ENCODE data around the gene FOXF1. TPM values are rescaled to one million over a fixed set of nuclear protein-coding genes. Genes with fewer than 3 reads are reported as not detected.

Gene FOXF1
- total RNA-seq, 6 experiments from 2014 or later: 12.5 to 20.5 (median 17.9) TPM

DNA sequence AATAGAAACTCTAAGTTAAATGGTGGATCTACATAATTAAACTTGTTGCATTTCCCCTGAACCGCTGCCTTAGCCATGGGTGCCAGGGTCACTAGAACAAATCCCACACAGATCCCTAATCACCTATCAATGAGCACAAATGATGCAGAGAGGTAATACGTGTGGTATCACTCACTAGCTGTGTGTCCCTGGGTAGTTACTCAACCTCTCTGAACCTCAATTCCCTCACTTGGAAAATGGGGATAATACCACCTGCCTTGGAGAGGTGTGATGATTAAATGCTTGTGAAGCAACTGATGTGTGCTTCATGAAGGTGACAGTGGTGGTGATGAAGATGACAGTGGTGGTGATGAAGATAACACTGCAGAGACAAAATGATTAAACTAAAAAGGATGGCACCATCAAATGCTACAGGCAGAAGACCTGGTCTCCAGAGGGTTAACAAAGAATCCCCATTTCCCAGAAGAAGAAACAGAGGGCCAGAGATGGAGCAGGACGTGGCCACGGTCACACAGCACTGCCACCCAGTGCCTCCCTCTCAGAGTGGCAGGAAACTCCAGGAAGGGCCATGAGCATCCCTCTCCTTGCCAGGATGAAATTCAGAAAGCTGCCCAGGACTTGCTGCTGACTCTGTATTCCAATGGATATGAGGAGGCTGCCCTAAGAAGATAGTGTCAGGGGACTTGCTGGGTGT, 17.9 kb upstream of the FOXF1 start:
- H3K4me1 Mint-ChIP-seq (ENCODE audit: low read depth): peaks cover 11% of the 10 kb centered on the region
- H3K27me3 Mint-ChIP-seq (ENCODE audit: insufficient read depth): peaks cover 78% of the 10 kb centered on the region
- no peak overlapping the region for H3K27ac Mint-ChIP-seq
- TF ChIP-seq, protein P1, sequence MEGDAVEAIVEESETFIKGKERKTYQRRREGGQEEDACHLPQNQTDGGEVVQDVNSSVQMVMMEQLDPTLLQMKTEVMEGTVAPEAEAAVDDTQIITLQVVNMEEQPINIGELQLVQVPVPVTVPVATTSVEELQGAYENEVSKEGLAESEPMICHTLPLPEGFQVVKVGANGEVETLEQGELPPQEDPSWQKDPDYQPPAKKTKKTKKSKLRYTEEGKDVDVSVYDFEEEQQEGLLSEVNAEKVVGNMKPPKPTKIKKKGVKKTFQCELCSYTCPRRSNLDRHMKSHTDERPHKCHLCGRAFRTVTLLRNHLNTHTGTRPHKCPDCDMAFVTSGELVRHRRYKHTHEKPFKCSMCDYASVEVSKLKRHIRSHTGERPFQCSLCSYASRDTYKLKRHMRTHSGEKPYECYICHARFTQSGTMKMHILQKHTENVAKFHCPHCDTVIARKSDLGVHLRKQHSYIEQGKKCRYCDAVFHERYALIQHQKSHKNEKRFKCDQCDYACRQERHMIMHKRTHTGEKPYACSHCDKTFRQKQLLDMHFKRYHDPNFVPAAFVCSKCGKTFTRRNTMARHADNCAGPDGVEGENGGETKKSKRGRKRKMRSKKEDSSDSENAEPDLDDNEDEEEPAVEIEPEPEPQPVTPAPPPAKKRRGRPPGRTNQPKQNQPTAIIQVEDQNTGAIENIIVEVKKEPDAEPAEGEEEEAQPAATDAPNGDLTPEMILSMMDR (IDR thresholded peaks at IDR 0.05): no peak
- peaks cover 5% of the 10 kb centered on the region for H3K9me3 Mint-ChIP-seq
- no peak for DNase-seq
- H3K36me3 Mint-ChIP-seq (ENCODE audit: low read depth): 0 out of 2 replicates have a peak, but pooled peaks cover 6% of the 10 kb centered on the region
- H3K4me3 Mint-ChIP-seq: no peak overlapping the region

DNA sequence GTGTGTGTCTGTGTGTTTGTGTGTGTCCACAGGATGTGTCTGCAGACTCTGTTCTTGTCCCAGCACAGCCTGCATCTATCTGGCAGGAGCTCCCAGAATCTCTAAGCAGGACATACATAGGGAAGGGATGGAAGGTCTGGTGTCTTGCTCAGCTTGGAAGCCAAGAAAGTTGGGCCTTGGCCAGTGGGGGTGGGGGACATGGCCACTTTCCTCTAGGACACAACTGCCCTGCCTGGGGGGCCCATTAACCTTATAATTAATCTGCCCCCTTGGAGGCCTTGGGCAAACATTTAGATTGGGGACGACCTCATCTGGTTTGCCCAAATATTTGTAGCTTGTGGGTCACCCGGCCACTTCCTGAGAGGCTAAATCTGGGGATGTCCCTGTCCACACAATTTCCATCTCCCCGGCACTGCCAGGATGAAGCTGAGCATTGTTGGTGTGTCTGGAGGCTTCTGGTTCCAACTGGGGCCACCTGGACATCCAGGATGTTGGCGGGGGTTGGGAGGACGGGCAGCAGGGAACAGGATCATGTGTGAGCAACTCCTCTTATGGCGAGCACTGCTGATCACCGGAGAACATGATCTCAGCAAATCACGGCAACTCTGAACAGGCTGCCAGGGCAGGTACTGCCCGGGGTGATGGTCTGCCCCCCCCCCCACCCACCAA, 17.2 kb upstream of the FOXF1 start:
- Mint-ChIP-seq H3K27ac (no peak overlapping the region), H3K9me3 (peaks cover 5% of the 10 kb centered on the region), H3K27me3 (ENCODE audit: insufficient read depth) (peaks cover 75% of the 10 kb centered on the region), H3K4me1 (ENCODE audit: low read depth) (peaks cover 11% of the 10 kb centered on the region), H3K4me3 (no peak overlapping the region), H3K36me3 (ENCODE audit: low read depth) (0 out of 2 replicates have a peak, but pooled peaks cover 6% of the 10 kb centered on the region)
- TF ChIP-seq, protein P1 (IDR thresholded peaks at IDR 0.05): no peak
- no peak for DNase-seq

DNA sequence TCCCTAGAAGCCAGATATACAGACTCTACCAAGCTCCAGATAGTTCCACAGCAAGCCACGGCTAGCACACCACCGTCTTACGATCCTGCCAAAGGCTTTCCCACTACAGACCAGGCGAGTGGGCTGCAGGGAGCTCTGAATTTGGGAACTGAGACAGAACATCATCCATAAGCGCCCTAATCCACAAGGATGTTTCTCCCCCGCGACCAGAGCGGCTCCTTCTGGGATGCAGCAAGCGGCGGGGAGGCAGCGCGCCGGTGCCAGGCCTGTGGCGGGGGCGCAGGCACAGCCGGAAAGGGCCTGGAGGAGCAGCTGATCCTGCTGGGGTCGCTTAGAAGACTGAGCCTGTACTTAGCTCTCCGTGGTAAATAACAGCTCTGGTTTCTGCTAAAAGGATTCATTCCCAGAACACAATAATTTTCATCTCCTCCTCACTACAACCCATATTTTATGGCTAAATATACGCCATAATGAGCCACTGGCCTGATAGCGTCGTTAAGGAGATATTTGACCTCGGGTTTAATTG, 16.2 kb upstream of the FOXF1 start:
- Mint-ChIP-seq H3K27me3 (ENCODE audit: insufficient read depth) (peaks cover 72% of the 10 kb centered on the region), H3K36me3 (ENCODE audit: low read depth) (0 out of 2 replicates have a peak, but pooled peaks cover 5% of the 10 kb centered on the region)
- DNase-seq: no peak

DNA sequence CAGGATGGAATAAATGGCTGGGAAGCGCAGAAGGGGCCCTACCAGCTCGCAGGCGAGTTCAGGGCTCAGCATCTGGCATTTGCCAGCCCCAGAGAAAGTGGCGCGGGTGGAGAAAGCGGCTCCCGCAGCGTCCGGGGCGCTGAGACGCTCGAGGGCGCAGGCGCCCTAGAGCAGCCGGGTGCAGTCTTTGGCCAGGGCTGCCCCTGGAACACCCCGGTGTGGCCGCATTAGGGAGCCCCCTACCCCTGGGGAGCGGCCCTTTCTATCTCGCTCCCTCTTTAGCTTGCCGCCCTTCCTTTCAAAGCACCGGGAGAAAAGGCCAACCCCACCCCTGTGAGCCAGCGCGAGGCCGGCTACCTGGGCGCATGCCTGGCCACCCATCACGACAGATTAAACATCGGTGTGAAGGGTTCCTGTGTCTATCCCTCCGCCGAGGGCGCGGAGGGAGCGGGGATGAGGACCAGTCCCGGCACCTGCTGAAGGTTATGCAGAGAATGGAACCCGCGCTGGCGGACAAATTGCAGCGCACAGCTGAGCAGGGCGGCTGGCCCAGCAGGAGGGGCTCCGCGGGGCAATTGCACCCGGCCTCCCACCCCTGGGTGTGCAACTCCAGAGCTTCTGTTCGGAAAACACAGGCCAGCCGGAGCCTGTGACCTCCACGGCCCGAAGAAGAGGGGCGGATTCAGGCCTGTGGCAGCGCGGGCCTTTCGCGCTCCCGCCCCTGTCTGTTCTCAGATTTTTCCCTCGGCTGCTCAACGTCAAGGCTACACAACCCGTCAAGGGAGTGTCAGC, 15.6 kb upstream of the FOXF1 start:
- TF ChIP-seq, protein P1 (IDR thresholded peaks at IDR 0.05): no peak
- Mint-ChIP-seq H3K4me3 (no peak overlapping the region), H3K9me3 (peaks cover under 1% of the 10 kb centered on the region; the same call in 1 of the 2 replicates), H3K36me3 (ENCODE audit: low read depth) (no peaks in the 10 kb centered on the region), H3K27me3 (ENCODE audit: insufficient read depth) (peaks cover 74% of the 10 kb centered on the region), H3K4me1 (ENCODE audit: low read depth) (peaks cover 18% of the 10 kb centered on the region), H3K27ac (no peak overlapping the region)
- DNase-seq: no peak

More for the DNA sequence above, 16.2 kb upstream of the FOXF1 start:
- H3K9me3 Mint-ChIP-seq: peaks cover 5% of the 10 kb centered on the region
- H3K27ac Mint-ChIP-seq: no peak overlapping the region
- H3K4me1 Mint-ChIP-seq (ENCODE audit: low read depth): peaks cover 15% of the 10 kb centered on the region
- TF ChIP-seq, protein P1 (IDR thresholded peaks at IDR 0.05): no peak
- H3K4me3 Mint-ChIP-seq: no peak overlapping the region

DNA sequence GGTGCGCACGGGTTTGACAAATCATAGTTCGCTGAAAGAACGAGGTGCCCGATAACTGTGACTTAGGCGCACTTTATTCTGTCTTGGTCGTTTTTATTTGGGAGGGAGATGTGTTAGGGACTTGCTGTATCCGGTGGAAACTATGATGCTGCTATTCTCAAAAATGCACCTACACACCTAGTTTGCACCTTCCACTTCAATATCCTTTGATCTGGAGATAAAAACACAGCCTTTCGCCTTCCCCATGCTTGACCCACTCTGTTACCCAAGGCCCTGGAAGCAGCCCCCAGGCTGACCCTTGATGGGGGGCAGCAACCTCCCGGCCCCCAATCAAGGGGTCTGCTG, 15.0 kb upstream of the FOXF1 start:
- Mint-ChIP-seq H3K4me1 (ENCODE audit: low read depth) (peaks cover 18% of the 10 kb centered on the region), H3K27me3 (ENCODE audit: insufficient read depth) (peaks cover 71% of the 10 kb centered on the region), H3K36me3 (ENCODE audit: low read depth) (no peaks in the 10 kb centered on the region), H3K9me3 (no peaks in the 10 kb centered on the region), H3K27ac (no peak overlapping the region), H3K4me3 (no peak overlapping the region)
- DNase-seq: no peak
- TF ChIP-seq, protein P1 (IDR thresholded peaks at IDR 0.05): no peak
